Stimulated activated naive CD4-positive, alpha-beta T cell treated with Interleukin-2 at 50 U/mL for 16 hours (primary cell): ENCODE data around the gene LSP1.
"Not testable (repeated sequence)": the region's sequence is repeated elsewhere in the genome, so short reads cannot be mapped to it uniquely, and the experiment has no call there.

Source experiments
- DNase-seq: peaks from one replicate; lab custom pipeline; 2025; lab: John Stamatoyannopoulos, UW

LSP1 gene

DNA sequence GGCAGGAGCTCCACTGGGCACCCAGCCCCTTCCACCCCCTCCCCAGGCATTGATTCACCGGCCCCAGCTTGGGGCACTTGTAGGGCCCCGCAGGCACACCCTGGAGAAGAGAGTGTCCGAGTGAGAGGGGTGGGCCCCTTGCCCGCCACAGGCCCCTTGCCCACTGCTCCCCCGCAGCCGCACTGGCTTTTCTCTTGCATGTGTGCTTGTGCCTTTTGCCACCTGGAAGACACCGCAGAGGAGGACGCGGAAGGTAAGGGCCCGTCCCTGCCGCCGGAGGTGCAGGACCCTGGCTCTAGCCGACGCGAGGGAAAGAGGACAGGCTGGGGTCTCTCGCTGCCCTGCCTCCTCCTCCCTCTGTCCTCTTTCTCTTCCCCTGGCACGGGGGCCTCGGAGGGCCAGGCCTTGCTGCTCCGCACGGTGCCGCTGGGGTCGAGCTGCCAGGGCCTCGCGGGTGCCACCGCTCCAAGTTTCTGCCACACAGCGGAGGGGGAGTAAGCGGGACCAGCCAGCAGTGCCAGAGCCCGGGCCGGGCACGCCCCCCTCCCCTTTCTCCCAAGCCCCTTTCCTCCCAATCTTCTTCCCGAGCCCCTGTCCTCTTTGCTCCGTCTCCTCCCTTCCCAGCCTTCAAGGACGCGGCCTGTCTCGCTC is 76.1 kb downstream of the LSP1 start:
- DNase-seq = no peak

DNA sequence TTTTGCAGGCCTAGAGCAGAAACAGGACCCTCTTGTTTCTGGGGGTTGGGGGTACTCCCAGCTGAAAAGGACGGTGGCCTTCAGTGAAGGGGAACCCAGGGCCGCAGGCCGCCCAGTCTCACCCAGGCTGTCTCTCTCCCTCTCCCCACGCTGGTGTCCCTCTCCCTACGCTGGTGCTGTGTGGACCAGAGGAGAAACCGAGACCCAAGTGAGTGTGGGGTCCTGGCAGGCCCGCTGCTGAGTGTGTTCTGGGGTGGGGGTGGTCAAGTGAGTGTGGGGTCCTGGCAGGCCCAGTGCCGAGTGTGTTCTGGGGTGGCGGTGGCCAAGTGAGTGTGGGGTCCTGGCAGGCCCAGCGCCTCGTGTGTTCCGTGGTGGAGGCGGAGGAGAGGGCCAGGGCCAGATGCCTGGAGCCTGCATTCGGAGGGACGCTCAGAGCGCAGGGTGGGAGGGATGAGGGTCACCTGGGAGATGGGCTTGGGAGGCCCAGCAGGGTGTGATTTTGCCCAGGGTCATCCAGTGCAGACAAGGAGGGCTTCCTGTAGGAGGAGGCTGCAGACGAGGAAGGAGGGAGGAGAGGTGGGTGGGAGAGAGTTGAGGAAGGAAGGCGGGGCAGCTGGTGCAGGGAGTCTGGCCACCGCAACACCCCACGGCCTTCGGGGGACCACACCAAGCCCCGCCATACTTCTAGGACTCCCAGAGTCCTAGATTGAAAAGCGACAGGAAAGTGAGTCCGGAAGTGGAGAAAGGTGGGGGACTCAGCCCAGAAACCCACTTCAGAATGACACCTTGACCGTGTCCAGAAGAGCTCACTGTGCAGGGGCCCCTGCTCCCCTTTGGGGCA is 77.0 kb downstream of the LSP1 start:
- DNase-seq = no peak

DNA sequence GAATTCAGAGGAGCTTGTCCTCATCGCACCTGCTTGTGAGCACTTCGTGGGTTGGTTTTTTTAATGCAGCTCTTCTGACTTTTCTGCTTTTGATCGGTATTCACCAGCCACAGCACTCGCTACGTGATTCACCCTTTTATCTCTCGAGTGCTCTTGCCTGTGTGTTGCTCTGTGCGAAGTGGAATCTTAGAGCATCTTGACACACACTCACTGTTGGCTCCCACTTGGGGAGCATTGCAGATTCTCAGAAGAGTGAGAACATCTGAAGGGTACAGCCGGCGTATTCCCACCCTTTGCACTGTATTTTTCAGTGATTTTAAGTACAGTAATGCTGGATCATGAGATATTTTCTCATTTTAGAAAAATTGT is 77.6 kb downstream of the LSP1 start:
- DNase-seq = no peak

DNA sequence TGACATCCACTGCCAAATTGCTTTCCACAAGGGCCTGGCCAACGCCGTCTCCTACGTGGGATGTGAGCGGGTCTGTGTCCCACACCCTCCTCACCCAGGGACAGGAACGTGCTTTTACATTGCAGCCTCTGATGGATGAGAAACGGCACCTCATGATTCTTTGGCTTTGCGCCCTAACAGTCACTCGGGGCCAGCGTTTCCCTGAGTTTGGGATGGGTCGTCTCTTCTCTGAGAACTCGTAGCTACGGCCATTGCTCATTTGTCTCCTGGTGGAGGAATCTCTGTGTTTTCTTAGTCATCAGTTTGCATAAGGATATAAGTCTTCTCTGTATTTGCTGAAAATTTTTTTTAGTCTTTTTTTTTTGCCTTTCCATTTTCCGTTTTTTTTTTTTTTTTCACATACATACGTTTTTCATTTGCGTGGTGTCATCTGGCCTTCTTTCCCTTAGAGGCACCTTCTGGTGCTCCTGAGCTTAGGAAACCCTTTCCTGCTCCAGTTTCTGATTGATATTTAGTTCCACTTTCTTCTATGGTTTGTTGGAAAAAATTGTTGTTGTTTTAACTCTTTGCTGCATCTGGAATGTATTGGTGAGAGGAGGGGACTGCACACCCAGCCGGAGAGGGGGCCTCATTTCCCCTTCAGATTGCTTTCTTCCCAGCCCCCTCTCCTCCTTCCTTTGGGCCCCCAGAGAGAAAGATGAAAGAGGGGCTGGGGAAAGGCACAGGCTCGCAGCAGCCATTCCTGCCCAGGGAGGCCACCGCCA is 78.6 kb downstream of the LSP1 start:
- DNase-seq = no peak

DNA sequence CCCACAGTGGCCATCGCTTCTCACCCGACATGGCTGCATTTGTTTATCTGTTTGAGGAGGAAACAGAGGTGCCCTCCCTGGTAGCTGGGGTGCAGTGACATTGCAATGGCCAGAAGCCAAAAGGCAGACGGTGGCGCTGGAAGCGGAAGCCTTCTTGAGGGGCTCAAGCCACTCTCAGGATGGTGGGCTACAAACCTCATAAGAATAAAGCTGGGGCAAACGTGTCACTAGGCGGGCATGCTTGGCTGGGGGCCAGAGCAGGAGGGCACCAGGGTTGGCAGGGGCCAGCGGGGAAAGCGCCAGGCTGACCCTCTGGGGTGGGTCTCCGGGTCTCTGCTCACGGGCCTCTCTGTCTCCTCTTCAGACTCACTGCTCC is 79.2 kb downstream of the LSP1 start:
- DNase-seq = no peak

DNA sequence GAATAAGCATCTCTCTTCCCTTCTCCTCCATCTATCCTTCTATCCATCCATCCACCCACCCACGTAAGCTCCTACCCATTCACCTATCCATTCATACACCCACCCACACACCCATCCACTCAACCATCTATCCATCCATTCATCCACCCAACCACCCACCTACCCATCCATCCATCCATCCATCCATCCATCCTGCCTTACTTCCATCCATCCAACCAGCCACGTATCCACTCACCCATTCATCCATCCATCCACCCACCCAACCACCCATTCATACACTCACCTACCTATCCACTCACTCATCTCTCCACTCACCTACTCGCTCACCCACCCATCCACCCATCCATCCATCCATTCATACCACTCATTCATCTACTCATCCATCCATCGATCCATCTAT is 79.8 kb downstream of the LSP1 start:
- DNase-seq = no peak

DNA sequence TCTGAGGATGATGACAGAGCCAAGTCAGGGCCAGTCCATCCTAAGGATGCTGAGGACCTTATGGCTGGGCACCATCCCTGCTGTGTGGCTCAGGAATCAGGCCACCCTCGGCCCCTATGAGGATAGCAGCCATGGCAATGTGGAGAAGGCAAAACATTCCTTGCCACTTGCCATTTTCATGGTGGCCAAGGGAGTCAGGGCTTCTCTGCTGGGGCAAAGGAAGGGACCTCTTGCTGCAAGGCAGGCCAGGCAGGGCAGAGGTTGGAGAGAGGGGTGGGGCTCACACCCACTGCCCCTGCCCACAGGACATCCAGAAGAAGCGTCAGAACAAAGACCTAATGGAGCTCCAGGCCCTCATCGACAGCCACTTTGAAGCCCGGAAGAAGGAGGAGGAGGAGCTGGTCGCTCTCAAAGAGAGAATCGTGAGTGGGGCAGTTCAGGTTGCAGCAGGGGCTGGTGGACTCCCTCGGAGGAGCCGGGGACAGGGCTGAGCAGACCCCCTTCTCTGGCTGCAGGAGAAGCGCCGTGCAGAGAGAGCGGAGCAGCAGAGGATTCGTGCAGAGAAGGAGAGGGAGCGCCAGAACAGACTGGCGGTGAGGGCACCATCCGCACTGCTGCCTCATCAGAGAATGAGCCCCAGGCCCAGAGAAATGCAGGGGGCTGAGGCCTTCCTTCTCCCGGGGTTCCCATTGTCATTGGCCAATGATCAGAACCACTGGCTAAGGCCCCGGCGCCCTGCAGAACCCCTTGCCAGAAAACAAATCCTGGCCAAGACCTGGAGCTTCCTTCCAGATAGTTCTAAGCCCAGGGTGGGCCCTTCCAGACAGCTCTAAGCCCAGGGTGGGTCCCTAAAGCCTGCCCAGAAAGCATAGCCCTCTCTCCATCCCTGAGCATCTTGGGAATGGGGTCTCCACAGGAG is 80.8 kb downstream of the LSP1 start:
- no peak for DNase-seq

DNA sequence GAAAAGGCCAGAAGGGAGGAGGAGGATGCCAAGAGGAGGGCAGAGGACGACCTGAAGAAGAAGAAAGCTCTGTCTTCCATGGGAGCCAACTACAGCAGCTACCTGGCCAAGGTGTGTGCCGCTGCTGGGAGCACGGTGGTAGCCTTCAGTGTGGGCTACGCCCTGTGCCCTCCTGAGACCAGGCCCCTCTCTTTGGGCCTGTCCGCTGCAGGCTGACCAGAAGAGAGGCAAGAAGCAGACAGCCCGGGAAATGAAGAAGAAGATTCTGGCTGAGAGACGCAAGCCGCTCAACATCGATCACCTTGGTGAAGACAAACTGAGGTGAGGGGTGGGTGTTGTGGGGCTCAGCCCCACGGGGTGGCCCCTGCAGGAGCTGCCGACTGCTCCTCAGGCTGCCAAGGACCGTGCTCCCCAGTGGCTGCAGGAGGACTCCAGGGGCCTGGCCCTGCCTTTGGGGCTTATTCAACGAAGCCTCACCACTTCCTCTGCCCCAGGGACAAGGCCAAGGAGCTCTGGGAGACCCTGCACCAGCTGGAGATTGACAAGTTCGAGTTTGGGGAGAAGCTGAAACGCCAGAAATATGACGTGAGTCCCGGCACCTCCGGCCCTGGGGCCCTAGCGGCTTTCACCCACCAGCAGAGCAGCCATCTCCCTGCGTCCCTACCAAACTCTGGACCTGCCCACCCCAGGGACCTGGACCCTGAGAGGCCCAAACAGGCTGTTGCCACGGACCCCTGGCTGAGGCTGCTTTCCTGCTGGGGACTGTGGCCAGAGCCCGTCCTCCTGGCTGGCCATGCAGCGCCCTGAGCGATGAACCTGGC is 81.7 kb downstream of the LSP1 start:
- no peak for DNase-seq

DNA sequence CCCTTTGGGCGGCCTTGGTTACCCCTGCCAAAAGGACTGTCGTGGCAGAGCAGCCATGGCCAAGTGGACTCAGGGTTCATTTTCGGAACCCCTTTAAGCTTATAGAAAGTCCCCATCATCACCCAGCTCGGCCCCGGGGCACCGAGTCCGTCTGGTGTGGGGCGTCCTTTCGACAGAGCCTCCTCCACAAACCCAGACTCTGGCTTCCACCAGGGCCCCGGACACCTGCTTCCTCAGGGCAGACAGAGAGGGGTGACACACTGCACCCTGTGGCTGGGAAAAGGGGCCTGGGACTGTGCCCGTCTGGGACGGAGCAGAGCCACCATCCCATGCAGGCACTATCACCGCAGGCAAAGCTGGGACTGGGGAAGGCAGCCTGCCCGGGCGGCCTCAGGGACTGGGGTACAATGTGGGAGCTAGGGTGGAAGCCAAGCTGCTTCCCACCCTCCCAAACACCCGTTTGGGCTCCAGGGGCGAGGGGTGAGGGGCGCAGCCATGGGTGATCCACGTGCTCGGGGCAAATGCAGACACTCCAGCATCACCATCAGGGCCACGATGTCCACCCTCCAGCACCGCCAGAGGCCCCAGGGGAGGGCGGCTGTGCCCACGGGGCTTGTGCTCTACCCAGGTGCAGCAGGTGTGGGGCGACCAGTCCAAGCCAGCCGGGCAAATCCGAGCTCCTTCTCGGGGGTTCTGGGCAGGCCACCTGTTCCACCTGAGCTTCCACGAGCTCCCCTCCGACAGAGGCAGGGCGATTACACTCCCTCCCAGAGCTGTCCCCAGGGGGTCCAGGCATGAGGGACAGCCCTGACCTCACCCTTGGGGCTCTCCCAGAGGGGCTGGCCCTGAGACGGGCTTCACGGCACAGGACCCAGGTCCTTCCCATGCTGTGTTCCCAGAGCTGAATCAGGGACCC is 82.5 kb downstream of the LSP1 start:
- no peak for DNase-seq

DNA sequence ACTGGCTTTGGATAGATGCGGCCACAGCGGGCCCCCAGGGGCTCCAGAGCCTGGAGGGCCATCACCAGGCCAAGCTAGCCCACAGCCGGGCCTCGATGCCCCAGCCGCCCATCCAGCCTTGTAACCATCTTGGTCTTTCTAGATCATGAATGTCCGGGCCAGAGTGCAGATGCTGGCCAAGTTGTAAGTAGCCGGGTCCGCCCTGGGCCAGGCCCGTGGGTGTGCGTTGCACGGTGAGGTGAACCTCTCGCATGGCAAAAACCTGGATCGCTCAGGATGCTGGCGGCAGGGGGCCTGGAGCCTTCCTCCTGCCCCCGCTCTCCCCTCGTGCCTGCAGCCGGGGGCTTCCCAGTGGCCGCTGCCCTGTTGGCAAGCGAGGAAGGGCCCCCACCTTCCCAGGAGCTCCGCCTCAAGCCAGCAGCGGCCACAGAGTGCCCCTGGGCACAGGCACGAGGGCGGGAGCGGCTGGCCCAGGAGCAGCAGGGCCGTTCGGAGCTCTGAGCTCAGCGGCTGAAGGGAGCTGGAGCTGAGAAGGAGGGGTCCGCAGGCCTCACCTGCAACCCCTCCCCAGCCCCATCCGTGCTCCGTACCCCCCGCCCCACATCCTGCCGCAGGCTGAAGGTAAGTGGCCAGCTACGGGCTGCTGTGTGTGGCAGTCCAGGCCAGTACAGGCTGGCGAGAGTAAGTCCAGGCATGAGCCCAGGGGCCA is 83.3 kb downstream of the LSP1 start:
- DNase-seq = no peak

DNA sequence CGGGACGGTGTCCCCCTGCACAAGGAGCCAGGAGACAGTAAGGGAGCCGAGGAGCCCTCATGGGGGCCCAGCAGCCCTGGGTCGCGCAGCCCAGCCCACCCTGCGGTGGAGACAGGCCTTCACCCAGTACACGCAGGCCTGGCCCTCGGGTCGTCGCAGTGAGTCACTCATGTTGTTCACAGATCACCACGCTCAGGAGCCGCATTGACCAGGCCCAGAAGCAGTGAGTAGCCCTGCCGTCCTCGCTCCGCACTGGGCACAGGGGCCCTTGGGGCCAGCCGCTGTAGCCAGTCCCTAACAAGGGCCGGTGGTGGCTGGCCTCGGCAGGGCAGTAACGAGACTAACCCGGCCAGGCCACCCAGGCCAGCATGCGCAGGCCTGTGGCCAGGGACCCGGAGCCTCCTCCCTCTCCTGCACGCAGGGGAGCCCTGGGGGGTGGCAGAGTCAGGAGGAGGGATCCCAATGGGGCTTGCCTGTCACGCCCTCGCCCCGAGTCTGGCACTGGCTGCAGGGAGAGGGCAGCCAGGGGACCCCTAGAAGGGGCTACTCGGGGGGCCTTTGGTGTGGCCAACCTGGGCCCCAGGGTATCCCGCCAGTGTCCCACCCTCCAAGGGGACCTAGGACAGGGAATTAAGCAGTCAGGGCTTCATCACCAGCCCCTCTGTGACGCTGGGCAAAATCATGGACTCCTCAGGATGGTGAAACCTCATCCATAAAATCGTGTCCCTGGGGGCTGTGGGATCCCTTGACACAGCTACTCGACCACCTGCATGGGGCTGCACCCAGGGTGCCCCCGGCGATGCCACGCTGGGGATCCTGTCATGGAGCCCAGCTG is 84.1 kb downstream of the LSP1 start:
- no peak for DNase-seq

DNA sequence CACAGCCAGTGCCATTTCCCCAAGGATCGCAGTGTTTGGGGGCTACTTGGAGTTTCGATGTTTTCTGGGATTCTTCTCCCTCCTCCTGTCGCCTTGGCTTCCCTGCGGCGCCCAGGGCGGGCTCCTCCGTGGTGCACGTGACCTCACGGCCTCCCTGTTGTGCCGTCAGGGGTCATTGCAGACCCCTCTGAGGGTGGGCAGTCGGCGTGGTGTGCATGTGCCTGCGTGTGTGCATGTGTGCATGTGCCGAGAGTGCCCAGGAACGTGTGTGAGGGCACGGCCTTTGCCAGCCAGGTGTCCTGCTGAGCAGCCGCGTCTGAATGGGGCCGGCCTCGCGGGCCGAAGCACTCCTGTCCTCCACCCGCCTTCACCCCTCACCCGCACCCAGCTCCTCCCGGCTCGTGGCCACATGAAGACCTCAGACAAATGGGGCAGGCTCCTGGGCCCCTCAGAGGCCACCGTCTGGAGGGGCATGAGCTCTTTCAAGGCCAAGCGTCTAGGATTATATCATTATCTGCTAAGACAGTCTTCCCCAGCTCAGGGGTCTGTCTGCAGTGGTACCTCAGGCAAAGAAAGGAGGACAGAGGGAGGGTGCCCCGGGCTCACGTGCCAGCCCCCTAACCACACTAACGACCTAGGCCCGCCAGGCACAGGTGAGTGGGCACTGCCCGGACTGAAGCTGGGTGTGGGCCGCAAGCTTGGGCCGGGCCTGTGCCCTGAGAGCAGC is 84.9 kb downstream of the LSP1 start:
- no peak for DNase-seq

DNA sequence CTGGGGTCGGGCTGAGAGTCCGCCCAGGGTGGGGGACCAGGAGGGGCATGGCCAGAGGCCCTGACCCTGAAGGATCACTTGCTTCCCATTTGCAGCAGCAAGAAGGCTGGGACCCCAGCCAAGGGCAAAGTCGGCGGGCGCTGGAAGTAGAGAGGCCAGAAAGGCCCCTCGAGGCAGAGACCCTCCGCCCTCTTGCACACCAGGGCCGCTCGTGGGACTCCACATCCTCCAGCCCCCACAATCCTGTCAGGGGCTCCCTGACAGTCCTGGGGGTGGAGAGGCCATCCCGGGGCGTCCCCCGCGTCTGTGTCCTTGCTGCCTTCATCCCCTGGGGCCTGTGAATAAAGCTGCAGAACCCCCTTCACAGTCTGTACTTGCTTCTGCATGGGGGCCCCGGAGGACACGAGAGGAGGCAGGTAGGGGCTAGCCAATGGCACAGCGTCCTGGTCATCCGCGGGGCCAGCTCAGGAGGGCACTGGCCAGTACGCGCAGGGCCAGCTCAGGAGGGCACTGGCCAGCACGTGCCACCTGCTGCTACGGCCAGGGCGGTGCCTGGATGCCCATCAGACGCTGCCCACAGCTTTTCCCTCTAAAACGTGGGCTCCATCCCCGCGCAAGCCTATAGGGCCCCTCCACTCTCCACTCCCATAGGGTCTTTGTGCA is 85.6 kb downstream of the LSP1 start:
- DNase-seq = no peak

DNA sequence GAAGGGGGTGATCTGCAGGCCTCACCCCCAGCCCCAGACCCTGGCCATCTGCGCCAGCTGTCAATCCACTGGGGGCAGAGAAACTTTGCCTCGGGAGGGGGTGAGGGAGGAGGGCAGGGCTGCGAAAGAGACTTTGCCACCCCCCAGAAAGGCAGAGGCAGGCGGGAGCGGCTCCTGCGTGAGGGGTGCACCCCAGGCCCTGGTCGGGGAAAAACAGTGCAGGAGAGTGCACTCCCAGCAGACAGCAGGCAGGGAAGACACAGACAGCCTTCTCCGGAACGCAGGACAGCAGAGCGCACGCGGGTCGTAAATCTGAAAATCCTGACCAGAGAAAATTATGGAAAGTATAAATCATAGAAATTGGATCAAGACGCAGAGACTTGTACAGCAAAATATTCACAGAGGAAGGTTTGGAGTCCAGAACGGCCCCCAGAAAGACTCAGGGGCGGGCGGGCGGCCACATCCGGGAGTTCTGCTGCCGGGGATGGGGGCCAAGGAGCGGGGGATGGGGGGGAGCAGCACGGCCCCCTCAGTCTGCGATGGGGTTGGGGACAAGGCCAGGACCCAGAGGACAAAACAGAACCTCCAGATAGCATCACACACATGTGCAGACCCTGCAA is 86.2 kb downstream of the LSP1 start:
- DNase-seq = no peak

DNA sequence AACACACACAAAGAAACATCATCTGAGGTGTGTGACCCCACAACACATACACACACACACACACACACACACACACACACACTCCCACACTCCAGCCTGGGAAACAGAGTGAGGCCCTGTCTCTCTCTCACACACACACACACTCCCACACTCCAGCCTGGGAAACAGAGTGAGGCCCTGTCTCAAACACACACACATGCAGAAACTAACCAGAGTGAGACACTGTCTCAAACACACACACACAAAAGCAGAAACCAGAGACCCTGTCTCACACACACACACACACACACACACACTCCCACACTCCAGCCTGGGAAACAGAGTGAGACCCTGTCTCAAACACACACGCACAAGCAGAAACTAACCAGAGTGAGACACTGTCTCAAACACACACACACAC is 86.9 kb downstream of the LSP1 start:
- not testable (repeated sequence) for DNase-seq
